Ramos (cell line): ENCODE data around the gene CELF4.

Experiments
- in situ Hi-C: fragments of 300-500 bp; cut with MboI; formaldehyde crosslinking; loops from one replicate; pipeline ENCODE4 v1.14.3; 2022; ENCODE audit warnings: low sequenced_read_pairs; ENCODE audit not compliant: unreplicated experiment

The CELF4 gene

DNA sequence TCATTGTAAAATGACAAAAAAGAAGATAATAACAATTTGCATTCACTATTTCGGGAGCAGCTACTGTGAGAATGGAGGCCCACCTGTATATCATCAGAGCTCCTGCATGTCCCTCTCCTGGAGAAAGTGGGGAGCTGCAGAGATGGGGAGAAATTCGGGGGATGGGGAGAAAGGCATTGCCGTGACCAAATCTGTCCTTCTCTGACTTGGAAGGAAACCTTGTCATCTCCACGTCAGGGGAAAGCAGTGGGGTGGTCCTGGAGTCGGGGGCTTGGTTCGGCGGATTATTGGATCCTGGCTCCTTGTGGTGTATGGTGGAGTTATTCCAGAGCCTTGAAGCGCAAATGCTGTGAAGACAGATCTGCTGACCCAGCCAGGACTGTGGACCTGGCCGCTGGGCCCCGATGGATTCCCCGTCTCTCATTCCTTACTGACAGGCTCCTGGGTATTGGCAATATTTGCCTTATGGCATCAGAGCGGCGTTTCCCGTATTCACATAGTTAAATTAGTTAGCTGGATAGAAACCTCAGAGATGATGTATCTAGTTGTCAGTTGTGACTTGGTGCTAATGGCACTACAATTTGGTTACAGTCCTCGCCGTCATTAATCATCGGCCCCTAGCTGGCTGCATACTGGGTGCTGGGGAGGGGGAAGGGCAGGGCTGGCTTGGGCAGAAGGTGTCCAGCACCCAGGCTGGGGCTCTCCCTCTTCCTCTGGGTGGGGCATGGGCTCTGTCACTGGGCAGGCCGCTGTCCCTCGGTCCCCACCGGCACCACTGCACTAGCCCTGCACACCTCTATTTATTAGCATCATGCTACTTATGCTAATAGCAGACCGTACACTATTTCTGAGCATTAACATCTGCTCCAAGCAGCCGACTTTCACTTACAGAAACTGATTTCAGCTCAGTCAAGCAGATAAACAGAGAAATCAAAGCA, 31.7 kb downstream of the CELF4 start:
- in situ Hi-C loops: no loop called here

DNA sequence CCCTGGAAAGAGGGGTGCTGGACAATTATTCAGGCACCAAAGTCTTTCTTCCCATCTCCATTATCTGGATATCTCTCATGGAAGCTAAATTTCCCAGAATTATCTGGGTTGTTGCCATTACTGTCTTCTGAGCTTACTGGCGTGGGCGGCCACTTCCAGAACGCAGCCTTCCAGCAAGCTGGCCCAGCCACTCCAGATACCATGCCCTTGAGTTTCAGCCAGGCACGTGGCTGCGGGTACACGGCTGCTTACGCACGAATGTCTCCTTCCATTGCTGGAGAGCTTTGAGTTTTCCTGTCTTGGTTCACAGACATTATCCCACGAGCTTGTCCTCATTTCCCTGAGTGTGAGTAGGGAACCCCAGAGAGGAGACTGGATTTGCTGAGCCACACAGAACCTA, 32.7 kb downstream of the CELF4 start:
- in situ Hi-C loops: no loop called here

DNA sequence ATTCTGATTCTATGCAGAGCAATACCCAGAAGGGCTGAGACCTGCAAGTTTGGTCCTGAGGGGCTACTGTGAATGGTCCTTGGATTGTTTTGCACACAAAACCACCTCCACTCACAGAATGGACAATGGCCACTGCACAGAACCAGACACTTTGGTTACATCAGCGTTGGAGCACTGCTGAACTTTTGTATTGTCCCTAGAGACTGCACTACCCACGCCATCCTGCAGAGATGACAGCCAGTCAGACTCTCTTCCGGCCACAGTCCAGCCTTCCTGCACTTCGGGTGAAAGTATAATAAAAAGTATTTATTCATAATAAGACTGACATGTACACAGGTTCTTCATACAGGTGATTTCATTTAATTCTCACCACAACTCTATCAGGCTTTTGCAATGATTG, 35.7 kb downstream of the CELF4 start:
- in situ Hi-C loops: no loop called here

DNA sequence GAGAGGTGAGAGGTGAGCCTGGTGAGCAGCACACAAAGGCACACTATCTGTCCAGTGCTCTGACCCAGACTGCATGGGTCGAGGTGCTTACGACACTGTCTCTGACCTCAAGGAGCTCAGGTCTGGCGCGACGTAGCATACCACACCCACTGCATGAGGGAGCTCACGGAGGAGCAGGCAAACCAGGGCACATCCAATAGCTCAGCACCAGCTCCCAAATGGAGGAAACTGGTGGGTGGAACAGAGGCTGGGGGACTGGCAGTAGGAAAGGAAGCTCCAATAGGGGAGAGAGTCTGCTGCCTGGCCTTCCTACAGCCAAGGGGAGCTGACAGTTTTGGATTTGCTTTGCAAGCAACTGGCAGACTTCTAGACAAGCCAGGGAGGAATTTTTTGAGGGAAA, 36.3 kb downstream of the CELF4 start:
- in situ Hi-C loops: no loop called here

DNA sequence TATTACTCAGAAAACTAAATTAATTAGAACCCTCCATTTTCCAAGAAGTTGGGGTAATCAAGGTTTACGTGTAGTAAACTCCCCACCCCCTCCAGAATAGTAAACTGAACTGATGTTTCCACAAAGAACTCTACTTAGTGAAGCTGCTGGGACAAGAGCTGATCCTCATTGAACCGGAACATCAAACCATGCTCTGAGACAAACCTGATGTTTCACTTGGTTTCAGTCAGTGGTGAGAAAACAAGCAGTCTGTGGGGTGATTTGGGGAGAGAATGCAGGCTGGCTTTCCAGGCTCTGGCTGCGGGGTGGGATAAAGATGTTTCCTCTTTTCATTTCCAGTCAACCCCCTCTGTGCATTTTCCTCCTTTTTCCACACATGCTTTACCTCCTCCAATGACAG, 38.2 kb downstream of the CELF4 start:
- in situ Hi-C loops: no loop called here

DNA sequence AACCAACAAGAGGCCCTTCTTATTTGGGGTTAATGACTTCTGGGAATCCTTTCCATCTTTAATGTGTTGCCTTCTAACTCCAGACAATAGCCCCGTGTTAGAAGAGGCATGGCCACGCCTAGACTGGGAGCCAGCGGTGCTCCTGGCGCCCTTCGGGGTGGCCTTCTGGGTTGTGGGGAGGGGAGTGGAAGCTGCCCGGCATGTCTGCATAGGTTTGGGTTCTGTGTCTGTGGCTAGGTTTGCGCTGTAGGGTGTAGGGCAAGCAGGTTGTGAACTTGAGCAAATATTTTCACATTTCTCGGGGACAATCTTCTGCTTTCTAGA, 40.4 kb downstream of the CELF4 start:
- in situ Hi-C loops: no loop called here

DNA sequence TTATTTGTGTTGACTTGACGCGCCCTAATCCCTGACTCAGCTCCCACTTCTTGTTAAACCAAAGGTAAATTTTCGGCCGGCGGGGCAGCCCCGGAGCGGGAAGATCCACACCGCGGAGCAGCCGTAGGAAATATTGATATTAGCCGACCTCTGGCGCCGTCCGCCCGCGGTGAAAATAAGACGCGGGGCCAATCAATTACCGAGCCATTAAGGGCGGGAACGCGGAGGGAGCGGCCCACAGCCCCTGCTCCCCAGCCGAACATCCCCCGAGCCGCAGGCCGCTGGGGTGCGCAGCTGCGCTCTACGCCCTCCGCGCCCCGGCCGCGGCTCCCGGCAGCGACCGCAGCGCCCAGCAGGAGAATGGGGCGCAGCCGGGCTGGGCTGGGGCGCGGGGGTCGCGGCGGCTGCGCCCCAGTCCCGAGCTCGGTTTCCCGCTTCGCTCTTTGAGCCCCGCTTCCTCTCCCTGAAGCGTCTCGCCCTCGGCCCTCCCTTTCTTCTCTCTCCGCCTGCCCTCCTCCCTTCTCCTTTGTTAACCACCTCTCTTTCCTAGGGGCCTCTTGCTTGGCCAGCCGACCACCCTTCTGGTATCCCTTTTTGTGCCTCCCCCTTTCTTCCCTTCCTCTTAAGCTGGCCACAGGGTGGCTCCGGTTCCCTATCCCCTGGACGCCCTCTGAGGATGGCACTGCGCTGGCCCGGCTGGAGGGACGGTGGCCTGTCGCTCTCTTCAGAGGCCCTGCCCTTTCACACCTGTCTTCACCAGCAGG, 40.9 kb downstream of the CELF4 start:
- in situ Hi-C loops: no loop called here

DNA sequence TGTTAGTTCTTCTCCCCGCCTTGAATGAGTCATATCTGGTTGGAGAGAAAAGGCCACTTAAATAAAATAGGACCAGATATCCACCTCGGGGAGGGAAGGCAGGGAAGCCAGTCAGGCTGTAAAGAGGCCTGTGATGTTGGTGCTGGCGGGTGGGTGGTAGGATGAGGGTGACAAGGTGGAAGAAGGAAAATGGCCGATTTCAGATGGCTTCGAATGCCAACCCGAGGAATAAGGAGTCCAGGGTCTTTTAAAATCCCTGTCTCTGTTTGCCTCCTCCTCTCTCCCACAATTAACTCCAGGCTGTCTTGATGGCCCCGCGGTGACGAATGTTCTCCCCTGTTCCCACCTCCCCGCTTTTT, 41.5 kb downstream of the CELF4 start:
- in situ Hi-C loops: no loop called here

DNA sequence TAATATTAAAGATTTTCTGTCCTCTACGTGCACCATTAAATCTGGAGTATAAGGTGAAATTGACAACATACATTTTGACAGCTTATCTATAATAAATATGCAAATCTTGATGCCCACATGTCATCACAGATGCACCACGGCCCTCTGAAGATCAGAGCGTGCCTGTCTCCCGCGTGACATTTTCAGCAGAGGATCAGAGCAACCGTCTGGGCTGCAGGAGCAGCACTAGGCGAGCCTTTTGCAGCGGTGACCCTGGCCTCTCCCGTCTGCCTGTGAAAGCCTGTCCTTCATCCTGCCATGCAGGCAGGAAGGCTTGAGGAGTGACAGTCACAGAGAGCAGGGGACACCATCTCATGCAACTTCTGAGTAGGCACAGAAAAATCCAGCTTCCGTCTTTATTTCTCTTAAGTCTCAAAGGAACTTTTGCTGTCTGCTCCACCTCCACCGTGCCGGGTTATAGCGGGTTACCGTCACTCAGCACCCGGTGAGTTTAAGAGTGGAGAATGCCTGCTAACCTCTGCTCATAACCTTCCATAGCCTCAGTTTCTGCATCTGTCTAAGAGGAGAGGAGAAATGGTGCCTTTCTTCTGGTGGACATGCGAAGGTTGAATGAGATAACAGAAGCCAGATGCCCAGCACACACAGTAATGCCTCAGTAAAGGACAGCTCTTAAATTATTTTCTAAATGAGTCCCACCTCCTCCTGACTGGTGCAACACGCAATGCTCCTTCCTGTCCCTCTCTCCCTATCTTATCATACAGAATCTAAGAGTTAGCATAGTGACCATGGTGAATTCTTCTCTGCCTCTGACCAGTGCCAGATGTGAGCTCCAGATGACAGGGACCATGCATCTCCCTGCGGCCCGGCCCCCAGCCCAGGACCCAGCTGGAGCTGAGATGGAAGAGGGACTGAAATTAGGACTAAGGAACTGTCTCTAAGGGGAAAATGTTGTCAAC, 43.8 kb downstream of the CELF4 start:
- in situ Hi-C loops: no loop called here

DNA sequence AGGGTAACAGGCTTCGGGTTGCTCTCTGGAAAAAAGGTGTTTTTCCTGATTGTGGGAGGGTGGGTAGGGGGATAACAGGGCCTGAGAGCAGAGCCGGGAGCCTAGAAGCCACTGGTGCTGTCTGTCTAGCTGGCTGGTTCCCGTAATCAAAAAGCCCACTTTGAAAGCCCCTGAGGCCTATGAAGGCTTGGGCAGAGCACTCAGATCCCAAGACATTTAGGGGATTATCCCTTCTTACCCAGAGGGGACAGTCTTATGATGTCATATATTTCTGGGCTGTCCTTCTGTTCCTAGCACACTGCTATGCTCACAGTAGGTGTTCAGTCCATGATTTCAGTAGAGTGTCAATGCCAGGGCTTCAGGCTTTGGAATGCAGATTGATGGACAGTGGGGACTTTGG, 45.1 kb downstream of the CELF4 start:
- in situ Hi-C loops: no loop called here

DNA sequence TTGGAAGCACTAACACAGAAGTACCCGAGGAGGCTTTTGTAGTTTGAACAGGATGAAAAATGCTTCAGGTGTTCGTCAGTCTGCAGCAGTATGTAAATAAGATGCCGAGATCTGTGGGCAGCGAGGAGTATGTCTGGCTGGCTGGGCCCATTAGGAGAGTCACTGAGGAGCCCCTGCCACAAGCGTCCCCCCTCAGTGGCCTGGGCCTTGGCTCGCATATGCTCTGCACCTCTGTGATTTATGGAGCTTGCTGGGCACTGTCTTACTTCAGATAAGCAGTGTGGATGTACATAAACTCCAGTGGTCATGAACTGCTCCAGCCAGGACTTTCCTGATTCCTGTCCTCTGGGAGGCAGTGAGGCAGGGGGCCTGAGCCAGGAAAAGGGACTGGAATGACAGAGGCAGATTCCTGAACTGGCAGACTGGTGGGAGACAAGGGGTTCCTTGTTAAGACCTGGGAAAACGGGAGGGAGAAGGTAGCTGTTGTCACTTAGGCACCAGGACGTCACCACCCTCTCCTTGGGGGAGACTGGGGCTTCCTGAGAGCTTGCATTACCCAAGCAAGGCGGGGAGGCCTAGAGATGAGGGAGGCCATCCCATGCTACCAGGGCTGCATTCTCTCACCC, 46.0 kb downstream of the CELF4 start:
- in situ Hi-C loops: no loop called here

DNA sequence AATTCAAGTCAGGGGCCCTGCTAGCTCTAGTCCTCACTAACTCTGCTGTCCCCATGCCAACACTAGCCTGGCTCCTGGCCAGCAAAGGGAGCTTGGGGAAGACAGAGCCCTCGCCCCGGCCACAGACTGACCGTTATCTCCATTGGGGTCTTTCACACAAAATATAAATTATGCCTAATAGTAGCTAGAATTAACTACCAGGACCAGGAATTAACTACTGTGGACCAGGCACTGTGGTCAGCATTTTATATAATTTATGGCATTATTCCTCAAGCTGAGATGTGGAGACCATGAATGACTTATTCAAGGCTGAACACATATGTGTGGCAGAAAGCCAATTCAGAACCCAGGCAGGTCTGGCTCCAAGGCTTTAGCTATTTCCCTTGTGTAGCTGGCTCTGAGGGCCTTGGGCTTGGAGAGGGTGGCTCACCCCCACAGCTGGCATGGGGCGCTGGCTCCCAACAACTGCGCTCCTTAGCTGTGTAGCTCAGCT, 49.2 kb downstream of the CELF4 start:
- in situ Hi-C loops: no loop called here

DNA sequence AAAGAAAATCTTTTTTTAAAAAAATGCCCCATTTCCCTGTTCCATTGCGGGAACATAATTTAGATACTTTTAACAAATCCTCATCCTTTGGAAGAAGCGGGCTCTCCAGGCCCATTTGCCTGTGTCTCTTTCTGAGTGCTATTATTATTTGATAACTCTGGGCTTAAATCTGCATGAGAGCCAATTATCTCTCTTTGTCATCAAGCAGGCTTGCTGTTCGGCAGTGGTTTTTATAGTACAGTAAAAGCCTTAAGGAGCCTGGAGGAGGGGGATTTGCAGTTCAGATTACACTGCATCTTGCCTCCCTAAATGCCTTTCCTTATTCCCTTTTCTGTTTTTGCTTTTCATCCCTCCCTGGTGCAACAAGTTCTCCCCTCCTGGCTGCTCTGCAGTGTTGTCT, 50.6 kb downstream of the CELF4 start:
- in situ Hi-C loops: no loop called here

DNA sequence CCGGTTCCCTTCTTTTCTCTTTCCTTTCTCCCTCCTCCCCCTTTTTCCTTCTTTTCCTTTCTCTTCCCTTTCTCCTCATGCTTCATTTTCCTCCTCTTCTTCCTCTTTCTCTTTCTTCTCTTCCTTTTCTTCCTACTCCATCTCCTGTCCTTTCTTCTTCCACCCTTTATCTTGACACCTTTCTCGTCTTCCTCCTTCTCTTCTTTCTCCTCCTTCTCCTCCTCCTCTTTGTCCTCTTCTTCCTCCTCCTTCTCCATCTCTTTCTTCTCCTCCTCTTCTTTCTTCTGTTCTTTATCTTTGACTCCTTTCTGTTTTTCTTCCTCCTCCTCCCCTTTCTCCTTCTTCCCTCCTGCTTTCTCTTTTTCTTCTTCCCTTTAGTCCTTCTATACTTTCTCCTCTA, 53.2 kb downstream of the CELF4 start:
- in situ Hi-C loops: no loop called here

DNA sequence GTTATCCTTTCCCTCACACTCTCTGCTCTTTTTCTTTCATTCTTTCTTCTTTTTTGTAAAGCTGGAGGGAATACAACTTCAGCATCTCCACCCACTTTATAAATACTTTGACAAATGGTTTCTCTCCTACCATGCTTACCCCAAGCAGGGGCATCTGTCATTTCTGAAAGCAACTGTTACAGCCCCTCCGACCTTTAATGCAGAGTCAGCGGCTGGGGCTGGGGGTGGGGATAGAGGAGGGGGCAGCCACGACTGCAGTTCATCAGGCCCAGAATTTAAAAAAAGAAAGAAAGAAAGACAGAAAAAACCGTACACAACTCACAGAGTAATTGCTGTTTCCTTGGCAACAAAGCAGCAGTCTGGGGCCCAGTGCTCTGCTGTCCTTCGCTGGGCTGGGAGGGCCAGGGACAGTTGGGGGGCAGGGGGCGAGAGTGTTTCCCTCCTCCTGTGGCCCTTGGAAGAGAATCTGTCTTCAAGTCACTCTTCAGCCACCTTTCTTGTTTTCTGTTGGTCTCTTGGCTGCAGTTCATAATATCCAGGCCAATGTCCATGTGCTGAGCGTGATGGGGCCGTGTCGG, 53.8 kb downstream of the CELF4 start:
- in situ Hi-C loops: no loop called here

DNA sequence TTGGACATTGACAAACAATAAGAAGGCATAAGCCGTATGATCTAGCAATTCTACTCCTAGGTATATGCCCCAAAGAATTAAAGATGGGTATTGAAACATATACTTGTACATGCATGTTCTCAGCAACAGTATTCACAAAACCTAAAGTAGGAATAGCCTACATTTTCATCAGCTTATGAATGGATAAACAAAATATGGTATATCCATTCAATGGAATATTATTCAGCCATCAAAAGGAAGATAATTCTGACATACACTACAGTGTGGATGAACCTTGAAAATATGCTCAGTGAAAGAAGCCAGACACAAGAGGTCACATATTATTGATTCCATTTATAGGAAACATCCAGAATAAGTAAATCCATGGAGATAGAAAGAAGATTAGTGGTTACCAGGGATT, 56.0 kb downstream of the CELF4 start:
- in situ Hi-C loops: no loop called here

DNA sequence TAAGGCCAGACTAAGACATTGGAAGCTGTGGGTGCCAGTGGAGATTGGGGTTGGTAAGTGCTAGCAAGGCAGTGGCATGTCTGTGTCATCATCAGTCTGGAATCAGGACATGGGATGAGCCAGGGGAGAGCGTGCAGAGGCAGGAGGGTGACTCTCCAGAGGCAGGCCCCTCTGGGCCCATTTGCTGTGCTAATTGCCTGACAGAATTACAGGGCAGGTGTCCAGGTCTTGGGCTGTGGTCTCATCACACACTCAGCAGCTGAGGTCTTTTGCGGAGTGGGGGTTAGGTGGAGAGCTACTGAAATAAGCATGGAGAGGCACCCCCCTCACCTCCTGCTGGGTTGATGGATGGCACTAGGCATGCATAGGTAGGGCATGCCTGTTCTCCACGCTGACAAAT, 57.4 kb downstream of the CELF4 start:
- in situ Hi-C loops: no loop called here

DNA sequence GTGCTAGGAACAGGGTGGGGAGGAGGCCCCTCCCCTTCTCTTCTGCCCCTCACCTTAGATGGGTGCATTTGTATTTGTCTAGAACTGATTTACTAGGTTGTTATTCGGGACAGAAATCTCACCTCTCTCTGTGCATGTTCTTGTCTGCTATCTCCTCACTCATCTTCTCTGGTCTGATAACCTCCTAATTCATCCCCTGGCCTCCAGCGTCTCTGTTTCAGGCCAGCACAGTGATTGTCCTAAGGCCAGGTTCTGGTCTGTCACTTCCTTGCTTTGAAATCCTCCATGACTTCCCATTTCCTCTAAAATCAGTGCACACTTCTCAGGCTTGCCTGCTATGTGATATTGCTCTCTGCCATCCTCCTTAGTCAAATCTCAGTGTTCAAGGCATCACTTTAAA, 58.4 kb downstream of the CELF4 start:
- in situ Hi-C loops: no loop called here

DNA sequence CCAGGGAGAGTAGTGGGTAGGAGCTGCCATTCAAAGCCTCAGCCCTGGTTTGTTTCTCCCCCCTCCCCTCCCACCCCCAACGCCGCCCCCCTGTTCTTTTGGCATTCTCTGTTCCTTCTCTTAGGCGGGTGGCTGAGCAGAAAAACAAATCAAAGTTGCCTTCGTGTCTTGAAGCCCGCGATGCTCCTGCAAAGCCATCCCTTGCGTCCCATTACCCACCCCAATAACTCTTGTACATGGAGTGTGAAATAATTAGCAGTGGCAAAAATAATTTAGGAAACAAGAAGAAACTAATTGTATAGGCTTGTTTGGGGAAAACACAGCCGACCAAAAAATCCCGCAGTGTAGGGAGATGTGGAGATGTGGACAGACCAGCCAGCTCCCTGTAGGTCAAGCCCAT, 59.6 kb downstream of the CELF4 start:
- in situ Hi-C loops: no loop called here

DNA sequence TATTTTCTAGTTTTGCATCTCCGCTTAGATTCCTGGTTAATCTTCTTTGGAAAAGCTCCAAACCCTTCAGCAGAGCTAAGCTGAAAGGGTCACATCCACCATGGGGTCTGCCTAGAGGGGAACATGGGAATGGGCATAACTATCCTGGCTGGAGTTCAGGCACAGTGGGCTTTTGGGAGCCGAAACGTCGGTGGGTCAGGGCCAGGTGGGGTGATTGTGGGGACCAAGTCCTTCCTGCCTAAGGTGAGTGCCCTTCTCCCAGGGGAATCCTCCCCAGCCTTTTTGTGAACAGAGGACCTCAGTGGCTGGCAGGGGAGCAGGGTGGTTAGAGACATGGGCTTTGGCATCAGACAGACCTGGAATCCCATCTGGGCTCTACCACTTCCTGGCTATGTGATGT, 60.3 kb downstream of the CELF4 start:
- in situ Hi-C loops: no loop called here
